HepG2 (cell line): ENCODE results near the gene RNF208. TPM values are rescaled to one million over a fixed set of nuclear protein-coding genes. Genes with fewer than 3 reads are reported as not detected.

Experiments used
- AKAP8 ChIP-seq: sonication (generic); formaldehyde crosslinking; IDR thresholded peaks from 2 replicates; pipeline ENCODE4 v1.5.1; 2020; ENCODE audit warnings: mild to moderate bottlenecking, missing genetic modification reagents
- FOSL2 ChIP-seq: sonication (generic); formaldehyde crosslinking; IDR thresholded peaks from 2 replicates; pipeline ENCODE4 v1.4.0; 2020; ENCODE audit warnings: missing genetic modification reagents
- GPN1 ChIP-seq: sonication (generic); formaldehyde crosslinking; IDR thresholded peaks from 2 replicates; pipeline ENCODE4 v1.5.1; 2020; ENCODE audit warnings: missing genetic modification reagents, borderline replicate concordance
- HOXA9 ChIP-seq: sonication (generic); formaldehyde crosslinking; IDR thresholded peaks from 2 replicates; pipeline ENCODE4 v1.8.1; 2022; ENCODE audit warnings: missing genetic modification reagents, mild to moderate bottlenecking, moderate library complexity, borderline replicate concordance
- MXD1 ChIP-seq: sonication (generic); formaldehyde crosslinking; IDR thresholded peaks from 2 replicates; pipeline ENCODE4 v1.4.0; 2020; ENCODE audit warnings: mild to moderate bottlenecking, missing genetic modification reagents
- PRMT3 ChIP-seq: sonication (generic); formaldehyde crosslinking; IDR thresholded peaks from 2 replicates; pipeline ENCODE4 v1.8.1; 2022; ENCODE audit warnings: low read depth, mild to moderate bottlenecking, moderate library complexity, missing genetic modification reagents, borderline replicate concordance
- SAP130 ChIP-seq: IDR thresholded peaks from 2 replicates; pipeline ENCODE4 v1.6.1; 2016; ENCODE audit warnings: low read depth
- SOX13 ChIP-seq, 3 experiments: fragments of 450-650 bp in 1 of 3; sonication (generic) in 1 of 3; formaldehyde crosslinking in 1 of 3; IDR thresholded peaks in 2 of 3; conservative IDR thresholded peaks in 1 of 3; 2 replicates each; pipeline versions ENCODE4 v1.5.0 to v1.6.1; 2016 to 2020; ENCODE audit warnings: antibody characterized with exemption in 1 of 3, mild to moderate bottlenecking in 1 of 3, missing compliant biosample characterization in 1 of 3, missing genetic modification reagents in 1 of 3, moderate library complexity in 1 of 3
- ZNF121 ChIP-seq: sonication (generic); formaldehyde crosslinking; IDR thresholded peaks from 2 replicates; pipeline ENCODE4 v1.5.0; 2020; ENCODE audit warnings: mild to moderate bottlenecking, missing genetic modification reagents
- ZNF207 ChIP-seq: fragments of 450-650 bp; IDR thresholded peaks from 2 replicates; pipeline ENCODE4 v1.6.1; 2016; ENCODE audit warnings: antibody characterized with exemption, borderline replicate concordance
- polyA plus RNA-seq, 8 experiments: library from polyadenylated mRNA; depleted of rRNA in 3 of 8; stranded (reverse) in 7 of 8; unstranded in 1 of 8; fragments of >200 nt; fragmentation: Illumina TruSeq in 4 of 8; extraction: Trizol in 4 of 8; gene quantifications; 2 replicates each; pipeline versions ENCODE4 v1.2.1 to v1.2.3, GENCODE V29; 2011 to 2016; ENCODE audit warnings: low read depth in 4 of 8, missing spikeins in 1 of 8, mixed read lengths in 1 of 8; ENCODE audit not compliant: insufficient read depth in 1 of 8
- total RNA-seq, 5 experiments: library from RNA; depleted of rRNA; stranded (reverse); fragments of >200 nt; fragmentation: Illumina TruSeq; extraction: Trizol; gene quantifications; 2 replicates each; pipeline ENCODE4 v1.2.3, GENCODE V29; 2016; ENCODE audit warnings: low read depth in 1 of 5
- TF ChIP-seq, protein P1 (sequence below): sonication (generic); formaldehyde crosslinking; IDR thresholded peaks from 2 replicates; pipeline ENCODE4 v1.4.0; 2020; ENCODE audit warnings: missing genetic modification reagents
- TF ChIP-seq, protein P2 (sequence below): fragments of 450-650 bp; IDR thresholded peaks from 2 replicates; pipeline ENCODE4 v1.6.1; 2016
- TF ChIP-seq, protein P3 (sequence below): sonication (generic); formaldehyde crosslinking; IDR thresholded peaks from 2 replicates; pipeline ENCODE4 v1.5.0; 2020; ENCODE audit warnings: missing genetic modification reagents, mild to moderate bottlenecking, borderline replicate concordance
- TF ChIP-seq, protein P4 (sequence below): sonication (generic); formaldehyde crosslinking; IDR thresholded peaks from 2 replicates; pipeline ENCODE4 v1.4.0; 2020; ENCODE audit warnings: low read depth, missing genetic modification reagents

Gene RNF208
- total and polyA plus RNA-seq, 2 of the 13 experiments (the other 11 are each of a cell fraction or from before 2014, with no cell fraction given) = 1.6 to 2.1 TPM

DNA sequence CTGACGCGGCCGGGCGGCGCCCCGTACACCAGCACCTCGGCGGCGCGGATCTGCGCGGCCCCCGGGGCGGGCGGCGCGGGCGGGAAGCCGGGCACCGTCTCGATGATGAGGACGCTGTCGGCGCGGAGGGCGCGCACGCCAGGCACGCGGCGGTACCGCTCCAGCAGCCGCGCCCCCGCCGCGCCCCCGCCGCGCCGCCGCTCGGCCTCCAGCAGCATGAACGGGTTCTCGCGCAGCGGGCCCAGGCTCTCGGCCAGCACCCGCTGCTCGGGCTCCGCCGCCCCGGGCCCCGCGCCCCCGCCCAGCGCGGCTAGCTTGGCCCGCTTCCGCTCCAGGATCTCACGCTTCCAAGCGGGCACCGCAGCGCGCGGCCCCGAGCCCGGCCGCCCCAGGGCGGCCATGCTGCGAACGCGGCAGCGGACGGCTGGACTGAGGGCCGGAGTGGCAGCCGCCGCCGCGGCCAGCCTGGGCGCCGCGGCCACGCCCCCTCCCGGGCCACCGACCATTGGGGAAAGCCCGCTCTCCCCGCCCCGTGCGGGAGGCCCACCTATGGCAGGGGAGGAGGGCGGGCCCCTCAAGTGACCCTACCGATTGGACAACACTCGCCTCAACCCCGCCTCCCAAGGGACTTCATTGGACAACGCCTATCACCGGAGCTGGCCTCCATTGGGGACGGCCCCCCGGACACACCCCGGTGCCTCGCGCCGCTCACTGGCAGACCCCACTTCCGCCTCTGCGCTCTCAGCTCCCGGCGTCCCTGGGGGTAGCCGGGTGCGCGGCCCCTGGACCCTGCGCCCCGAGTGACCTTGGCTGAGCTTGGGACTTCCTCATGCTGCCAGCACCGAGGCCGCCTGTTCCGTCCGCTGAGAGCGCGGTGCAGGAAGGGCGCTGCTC lies 21.5 kb downstream of the RNF208 start, which contains the start of gene TPRN (continued):
- TF ChIP-seq SOX13 (IDR thresholded peaks at IDR 0.05) (no peak), SOX13 (CRISPR knock-in tag; conservative IDR thresholded peaks at IDR 0.05 in 1 of 2, IDR thresholded peaks at IDR 0.05 in 1 of 2) (peak in 1 of 2 experiments; percentile 63; a peak in 2 of 4 replicates), ZNF121 (CRISPR knock-in tag) (no peak), AKAP8 (CRISPR knock-in tag) (peak; percentile 94), GPN1 (CRISPR knock-in tag) (no peak), MXD1 (CRISPR knock-in tag) (peak; percentile 37; the same call in 1 of the 2 replicates), FOSL2 (no peak; the same call in none of the 2 replicates), HOXA9 (peak; percentile 52; the same call in 1 of the 2 replicates), SAP130 (peak; percentile 99), PRMT3 (CRISPR knock-in tag) (no peak), ZNF207 (no peak)
- TF ChIP-seq, protein P1, sequence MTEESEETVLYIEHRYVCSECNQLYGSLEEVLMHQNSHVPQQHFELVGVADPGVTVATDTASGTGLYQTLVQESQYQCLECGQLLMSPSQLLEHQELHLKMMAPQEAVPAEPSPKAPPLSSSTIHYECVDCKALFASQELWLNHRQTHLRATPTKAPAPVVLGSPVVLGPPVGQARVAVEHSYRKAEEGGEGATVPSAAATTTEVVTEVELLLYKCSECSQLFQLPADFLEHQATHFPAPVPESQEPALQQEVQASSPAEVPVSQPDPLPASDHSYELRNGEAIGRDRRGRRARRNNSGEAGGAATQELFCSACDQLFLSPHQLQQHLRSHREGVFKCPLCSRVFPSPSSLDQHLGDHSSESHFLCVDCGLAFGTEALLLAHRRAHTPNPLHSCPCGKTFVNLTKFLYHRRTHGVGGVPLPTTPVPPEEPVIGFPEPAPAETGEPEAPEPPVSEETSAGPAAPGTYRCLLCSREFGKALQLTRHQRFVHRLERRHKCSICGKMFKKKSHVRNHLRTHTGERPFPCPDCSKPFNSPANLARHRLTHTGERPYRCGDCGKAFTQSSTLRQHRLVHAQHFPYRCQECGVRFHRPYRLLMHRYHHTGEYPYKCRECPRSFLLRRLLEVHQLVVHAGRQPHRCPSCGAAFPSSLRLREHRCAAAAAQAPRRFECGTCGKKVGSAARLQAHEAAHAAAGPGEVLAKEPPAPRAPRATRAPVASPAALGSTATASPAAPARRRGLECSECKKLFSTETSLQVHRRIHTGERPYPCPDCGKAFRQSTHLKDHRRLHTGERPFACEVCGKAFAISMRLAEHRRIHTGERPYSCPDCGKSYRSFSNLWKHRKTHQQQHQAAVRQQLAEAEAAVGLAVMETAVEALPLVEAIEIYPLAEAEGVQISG (CRISPR knock-in tag) = peak; percentile 90
- TF ChIP-seq, protein P2, sequence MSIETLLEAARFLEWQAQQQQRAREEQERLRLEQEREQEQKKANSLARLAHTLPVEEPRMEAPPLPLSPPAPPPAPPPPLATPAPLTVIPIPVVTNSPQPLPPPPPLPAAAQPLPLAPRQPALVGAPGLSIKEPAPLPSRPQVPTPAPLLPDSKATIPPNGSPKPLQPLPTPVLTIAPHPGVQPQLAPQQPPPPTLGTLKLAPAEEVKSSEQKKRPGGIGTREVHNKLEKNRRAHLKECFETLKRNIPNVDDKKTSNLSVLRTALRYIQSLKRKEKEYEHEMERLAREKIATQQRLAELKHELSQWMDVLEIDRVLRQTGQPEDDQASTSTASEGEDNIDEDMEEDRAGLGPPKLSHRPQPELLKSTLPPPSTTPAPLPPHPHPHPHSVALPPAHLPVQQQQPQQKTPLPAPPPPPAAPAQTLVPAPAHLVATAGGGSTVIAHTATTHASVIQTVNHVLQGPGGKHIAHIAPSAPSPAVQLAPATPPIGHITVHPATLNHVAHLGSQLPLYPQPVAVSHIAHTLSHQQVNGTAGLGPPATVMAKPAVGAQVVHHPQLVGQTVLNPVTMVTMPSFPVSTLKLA = peak; percentile 68
- TF ChIP-seq, protein P3, sequence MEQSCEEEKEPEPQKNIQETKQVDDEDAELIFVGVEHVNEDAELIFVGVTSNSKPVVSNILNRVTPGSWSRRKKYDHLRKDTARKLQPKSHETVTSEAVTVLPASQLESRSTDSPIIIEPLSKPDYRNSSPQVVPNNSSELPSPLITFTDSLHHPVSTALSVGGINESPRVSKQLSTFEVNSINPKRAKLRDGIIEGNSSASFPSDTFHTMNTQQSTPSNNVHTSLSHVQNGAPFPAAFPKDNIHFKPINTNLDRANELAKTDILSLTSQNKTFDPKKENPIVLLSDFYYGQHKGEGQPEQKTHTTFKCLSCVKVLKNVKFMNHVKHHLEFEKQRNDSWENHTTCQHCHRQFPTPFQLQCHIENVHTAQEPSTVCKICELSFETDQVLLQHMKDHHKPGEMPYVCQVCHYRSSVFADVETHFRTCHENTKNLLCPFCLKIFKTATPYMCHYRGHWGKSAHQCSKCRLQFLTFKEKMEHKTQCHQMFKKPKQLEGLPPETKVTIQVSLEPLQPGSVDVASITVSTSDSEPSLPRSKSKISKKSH (CRISPR knock-in tag) = peak; percentile 88; the same call in 1 of the 2 replicates
- TF ChIP-seq, protein P4, sequence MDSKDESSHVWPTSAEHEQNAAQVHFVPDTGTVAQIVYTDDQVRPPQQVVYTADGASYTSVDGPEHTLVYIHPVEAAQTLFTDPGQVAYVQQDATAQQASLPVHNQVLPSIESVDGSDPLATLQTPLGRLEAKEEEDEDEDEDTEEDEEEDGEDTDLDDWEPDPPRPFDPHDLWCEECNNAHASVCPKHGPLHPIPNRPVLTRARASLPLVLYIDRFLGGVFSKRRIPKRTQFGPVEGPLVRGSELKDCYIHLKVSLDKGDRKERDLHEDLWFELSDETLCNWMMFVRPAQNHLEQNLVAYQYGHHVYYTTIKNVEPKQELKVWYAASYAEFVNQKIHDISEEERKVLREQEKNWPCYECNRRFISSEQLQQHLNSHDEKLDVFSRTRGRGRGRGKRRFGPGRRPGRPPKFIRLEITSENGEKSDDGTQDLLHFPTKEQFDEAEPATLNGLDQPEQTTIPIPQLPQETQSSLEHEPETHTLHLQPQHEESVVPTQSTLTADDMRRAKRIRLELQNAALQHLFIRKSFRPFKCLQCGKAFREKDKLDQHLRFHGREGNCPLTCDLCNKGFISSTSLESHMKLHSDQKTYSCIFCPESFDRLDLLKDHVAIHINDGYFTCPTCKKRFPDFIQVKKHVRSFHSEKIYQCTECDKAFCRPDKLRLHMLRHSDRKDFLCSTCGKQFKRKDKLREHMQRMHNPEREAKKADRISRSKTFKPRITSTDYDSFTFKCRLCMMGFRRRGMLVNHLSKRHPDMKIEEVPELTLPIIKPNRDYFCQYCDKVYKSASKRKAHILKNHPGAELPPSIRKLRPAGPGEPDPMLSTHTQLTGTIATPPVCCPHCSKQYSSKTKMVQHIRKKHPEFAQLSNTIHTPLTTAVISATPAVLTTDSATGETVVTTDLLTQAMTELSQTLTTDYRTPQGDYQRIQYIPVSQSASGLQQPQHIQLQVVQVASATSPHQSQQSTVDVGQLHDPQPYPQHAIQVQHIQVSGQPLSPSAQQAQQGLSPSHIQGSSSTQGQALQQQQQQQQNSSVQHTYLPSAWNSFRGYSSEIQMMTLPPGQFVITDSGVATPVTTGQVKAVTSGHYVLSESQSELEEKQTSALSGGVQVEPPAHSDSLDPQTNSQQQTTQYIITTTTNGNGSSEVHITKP (CRISPR knock-in tag) = peak; percentile 70
